ENCODE results near the gene MINDY4. TPM values are rescaled to one million over a fixed set of nuclear protein-coding genes. Genes with fewer than 3 reads are reported as not detected.

MINDY4 gene
- total and polyA plus RNA-seq, 2 of the 13 experiments (the other 11 are each of a cell fraction or from before 2014, with no cell fraction given): not detected

DNA sequence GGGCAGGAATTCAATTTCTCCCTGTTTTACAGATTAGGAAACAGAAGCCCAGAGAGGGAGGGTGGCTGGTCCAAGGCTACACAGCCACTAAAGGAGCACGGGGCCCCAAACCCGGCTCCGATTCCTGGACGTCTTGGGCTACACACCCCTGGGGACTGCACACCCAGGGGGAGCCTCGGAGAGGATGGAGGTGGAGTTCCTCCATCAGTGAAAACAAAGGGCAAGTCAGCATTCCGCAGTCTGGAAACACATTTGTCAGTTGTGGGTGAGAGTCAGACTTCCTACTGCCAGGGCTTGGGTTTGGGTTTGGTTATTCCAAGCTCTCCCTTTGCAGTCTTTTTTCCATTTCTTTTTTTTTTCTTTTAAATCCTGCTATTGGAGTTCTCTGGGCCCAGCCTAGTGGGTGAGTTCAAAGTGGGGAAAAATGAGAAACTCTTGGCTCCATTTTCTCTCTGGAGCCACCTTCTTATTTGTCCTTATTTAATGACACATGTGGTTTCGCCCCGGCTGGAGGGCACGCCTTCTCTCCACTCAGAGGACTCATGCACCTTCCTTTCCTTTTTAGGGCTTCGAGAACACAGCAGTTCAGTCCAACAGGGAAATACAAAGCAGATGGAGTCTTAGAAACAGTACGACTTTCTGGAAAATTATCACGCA is 80.6 kb downstream of the MINDY4 start:
- no TSS peak for BruUV-seq (replicated peaks)
- WGBS (ENCODE audit: low lambda C conversion rate): 39% methylated on average over 9 of the region's 12 CpGs
- Histone ChIP-seq H3K4me2 (ENCODE audit: low read depth, low read length) (no peak overlapping the region), H3K9me3 (ENCODE audit: low read length) (no peaks in the 10 kb centered on the region), H2AFZ (ENCODE audit: low read length) (no peak overlapping the region), H3K36me3 (replicated peaks in 1 of 2; ENCODE audit: control insufficient read depth in 1 of 2, insufficient read depth in 2 of 2, low read length in 2 of 2) (no peaks in the 10 kb centered on the region), H3K79me2 (ENCODE audit: insufficient read depth, low read length) (no peaks in the 10 kb centered on the region), H3K4me3 (replicated peaks in 1 of 3; ENCODE audit: insufficient read depth in 1 of 3, low read depth in 2 of 3, low read length in 3 of 3) (no peak overlapping the region), H4K20me1 (ENCODE audit: insufficient read depth, low read length) (no peaks in the 10 kb centered on the region), H3K27me3 (ENCODE audit: control insufficient read depth in 1 of 2, insufficient read depth in 2 of 2, low read length in 2 of 2) (peaks cover 0 to 2% of the 10 kb centered on the region in 2 experiments; a peak in 1 of 5 replicates), H3K4me1 (ENCODE audit: insufficient read depth, low read length) (no peaks in the 10 kb centered on the region), H3K27ac (ENCODE audit: extremely low read length, insufficient read depth, low read length) (no peak overlapping the region), H3K9ac (ENCODE audit: insufficient read depth, low read depth, low read length) (no peak overlapping the region)
- ATAC-seq (no peak), DNase-seq (ENCODE audit: low spot score) (no peak), FAIRE-seq (no peak)
- intact Hi-C loops (cut with micrococcal nuclease; ENCODE audit: unreplicated experiment): no loop called here
- POLR2A ChIA-PET: no interaction called here
- in situ Hi-C loops (cut with HindIII; ENCODE audit: extremely low pct_ligation_motif_present, low pct_unique_long_range_greater_than_20kb): no loop called here
- no peak for TF ChIP-seq LCORL (IDR thresholded peaks at IDR 0.05)
- no peak for TF ChIP-seq LCORL (CRISPR knock-in tag; IDR thresholded peaks at IDR 0.05)
- no peak for TF ChIP-seq ZNF768 (CRISPR knock-in tag; IDR thresholded peaks at IDR 0.05)
- TF ChIP-seq NFATC3 (CRISPR knock-in tag; IDR thresholded peaks at IDR 0.05): no peak
- no peak for TF ChIP-seq ZNF350 (CRISPR knock-in tag; IDR thresholded peaks at IDR 0.05; ENCODE audit: borderline replicate concordance, low read depth)
- no peak for TF ChIP-seq KLF15 (CRISPR knock-in tag; IDR thresholded peaks at IDR 0.05; ENCODE audit: borderline replicate concordance)
- TF ChIP-seq, protein P1, sequence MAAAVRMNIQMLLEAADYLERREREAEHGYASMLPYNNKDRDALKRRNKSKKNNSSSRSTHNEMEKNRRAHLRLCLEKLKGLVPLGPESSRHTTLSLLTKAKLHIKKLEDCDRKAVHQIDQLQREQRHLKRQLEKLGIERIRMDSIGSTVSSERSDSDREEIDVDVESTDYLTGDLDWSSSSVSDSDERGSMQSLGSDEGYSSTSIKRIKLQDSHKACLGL (CRISPR knock-in tag; IDR thresholded peaks at IDR 0.05): no peak
- no peak for TF ChIP-seq ETV5 (CRISPR knock-in tag; IDR thresholded peaks at IDR 0.05; ENCODE audit: borderline replicate concordance)
- no peak for TF ChIP-seq ZNF335 (CRISPR knock-in tag; IDR thresholded peaks at IDR 0.05)
- TF ChIP-seq, protein P2, sequence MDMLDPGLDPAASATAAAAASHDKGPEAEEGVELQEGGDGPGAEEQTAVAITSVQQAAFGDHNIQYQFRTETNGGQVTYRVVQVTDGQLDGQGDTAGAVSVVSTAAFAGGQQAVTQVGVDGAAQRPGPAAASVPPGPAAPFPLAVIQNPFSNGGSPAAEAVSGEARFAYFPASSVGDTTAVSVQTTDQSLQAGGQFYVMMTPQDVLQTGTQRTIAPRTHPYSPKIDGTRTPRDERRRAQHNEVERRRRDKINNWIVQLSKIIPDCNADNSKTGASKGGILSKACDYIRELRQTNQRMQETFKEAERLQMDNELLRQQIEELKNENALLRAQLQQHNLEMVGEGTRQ (IDR thresholded peaks at IDR 0.05; ENCODE audit: low read depth, low read length): no peak
- TF ChIP-seq, protein P2 (CRISPR knock-in tag; IDR thresholded peaks at IDR 0.05; ENCODE audit: borderline replicate concordance): no peak
- no peak for TF ChIP-seq ZSCAN12 (CRISPR knock-in tag; IDR thresholded peaks at IDR 0.05)
- no peak for TF ChIP-seq MIER2 (CRISPR knock-in tag; IDR thresholded peaks at IDR 0.05)
- TF ChIP-seq ZMYM4 (CRISPR knock-in tag; IDR thresholded peaks at IDR 0.05): no peak
- TF ChIP-seq ZNF382 (CRISPR knock-in tag; IDR thresholded peaks at IDR 0.05; ENCODE audit: borderline replicate concordance): no peak
- CTCF ChIA-PET (ENCODE audit: low intra/inter-chr PET ratio, low total read pairs): no interaction called here

All from HepG2 (cell line).